GM18505 (cell line): ENCODE data around the gene FKBP2.

ENCODE experiments used
- ATAC-seq: cut with Tn5 transposase; IDR thresholded peaks from one replicate; pipeline ENCODE4 v1.9.1; 2021; ENCODE audit not compliant: unreplicated experiment
- POLR2A ChIP-seq: IDR thresholded peaks from 4 replicates; pipeline ENCODE4 v1.6.1; 2011; ENCODE audit warnings: borderline replicate concordance; ENCODE audit not compliant: insufficient read depth, insufficient read length; ENCODE audit errors: extremely low read depth

The FKBP2 gene

DNA sequence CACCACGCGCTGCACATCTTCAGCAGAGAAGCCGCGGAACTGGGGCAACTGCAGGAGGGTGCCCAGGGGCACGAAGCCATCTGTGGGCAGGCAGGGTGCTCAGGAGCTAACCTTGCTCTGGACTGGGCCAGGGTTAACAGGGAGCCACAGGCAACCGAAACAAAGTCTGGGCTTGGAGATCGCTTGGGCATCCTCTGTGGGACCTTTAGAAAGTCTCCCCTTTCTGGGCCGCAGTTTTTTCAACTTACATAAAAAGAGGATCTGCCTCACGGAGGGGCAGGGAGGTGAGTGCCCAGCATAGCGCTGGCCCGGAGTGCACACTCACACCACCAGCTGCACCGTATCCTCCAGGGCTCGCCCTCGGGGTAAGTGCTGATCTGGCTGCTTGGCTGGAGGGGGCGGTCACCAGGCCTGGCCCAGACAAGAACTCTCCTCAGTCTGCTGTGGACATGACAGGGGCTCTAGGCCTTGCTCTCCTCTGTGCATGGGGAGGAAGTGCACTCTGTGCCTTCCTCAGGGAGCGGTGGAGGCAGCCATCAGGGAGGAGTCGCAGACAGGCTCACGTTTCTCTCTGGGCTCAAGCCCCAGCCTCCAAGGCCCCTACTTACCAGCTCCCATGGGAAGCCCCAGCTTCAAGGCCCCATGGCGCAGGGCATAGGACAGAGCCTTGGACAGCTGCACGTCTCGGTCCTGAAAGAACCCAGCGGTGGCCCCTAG lies 15.8 kb upstream of the FKBP2 start:
- ATAC-seq, result no peak

DNA sequence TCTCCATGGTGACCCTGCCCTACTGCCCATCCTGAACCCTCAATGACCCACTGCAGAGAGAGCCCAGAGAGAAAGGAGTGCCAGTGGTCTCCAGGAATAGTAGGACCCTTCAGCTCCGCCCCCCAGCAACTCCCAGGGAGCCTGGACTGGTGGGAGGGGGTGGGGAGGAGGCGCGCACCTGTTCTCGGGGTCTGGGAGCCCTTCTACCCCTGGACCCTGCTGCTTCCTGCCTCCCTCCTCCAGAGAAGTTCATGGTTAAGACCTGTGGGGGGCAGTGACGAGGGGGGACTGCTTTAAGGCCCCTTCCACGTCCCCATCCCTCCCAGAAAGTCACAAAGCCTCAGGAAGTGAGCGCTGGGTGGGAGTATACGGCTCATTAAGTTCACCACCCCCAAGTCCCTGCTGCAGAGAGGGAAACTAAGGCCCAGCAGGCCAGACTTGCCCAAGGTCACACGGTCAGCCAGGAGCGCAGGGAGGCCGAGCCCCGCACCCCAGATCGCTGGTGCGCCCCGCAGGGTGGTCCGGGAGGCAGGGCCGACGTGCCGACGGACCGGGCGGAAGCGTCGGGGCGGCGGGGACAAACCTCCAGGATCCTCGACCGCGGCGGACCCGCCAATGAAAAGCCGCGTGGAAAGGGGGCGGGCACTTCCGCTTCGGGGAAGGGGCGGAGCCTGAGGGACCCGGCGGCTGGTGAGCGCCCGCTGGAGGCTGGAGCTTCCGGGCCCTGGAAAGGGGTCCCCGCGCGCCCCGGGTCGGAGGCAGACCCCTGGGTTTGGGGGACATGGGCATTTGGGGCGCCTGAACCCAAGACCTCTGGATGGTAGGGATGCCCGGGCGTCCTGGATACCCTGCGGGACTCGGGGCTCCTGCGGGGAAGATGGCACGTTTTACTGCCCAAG lies 15.0 kb upstream of the FKBP2 start, which contains the start of the genes NUDT22 and TRPT1:
Gene NUDT22, plus strand, starts transcription at position 667 of the 899 bp plus-strand sequence. CDS start 379 bp downstream, outside the sequence.
Gene TRPT1, minus strand, starts transcription at position 579 of the 899 bp plus-strand sequence. Its CDS starts 326 bp downstream, at position 253.
- peak; percentile 85 for TF ChIP-seq POLR2A
- peak; percentile 37 for ATAC-seq

More for the DNA sequence above, 15.8 kb upstream of the FKBP2 start:
- TF ChIP-seq POLR2A, result no peak

- peak; percentile 14 for ATAC-seq
- peak; percentile 68 for TF ChIP-seq POLR2A
Measured at GRCh38 chr11:64226507-64227051, 14.3 kb upstream of the FKBP2 start.

DNA sequence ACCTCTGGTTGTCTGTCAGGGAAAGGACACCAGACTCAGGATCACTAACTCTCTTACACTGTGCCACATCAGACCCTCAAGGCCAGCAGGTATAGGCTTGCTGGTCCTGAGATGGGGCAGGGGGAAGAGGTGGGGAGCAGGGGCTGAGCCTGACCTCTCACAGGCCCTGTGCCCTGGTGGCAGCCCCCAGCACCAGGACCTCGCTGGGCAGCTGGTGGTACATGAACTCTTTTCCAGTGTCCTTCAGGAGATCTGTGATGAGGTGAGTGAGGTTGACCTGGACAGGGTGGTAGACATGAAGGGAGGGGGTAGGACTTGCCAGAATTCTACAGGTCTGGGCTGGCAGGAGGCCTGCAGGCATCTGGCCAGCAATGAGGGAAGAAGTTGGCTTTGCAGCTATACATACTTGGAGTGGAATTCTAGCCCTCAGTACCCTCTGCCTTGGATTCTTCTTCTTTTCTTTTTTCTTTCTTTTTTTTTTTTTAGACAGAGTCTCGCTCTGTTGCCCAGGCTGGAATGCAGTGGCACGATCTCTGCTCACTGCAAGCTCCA lies 13.4 kb upstream of the FKBP2 start:
- no peak for ATAC-seq
- TF ChIP-seq POLR2A, result no peak

GRCh38 chr11:64229090-64229743 lies 11.7 kb upstream of the FKBP2 start:
- no peak for TF ChIP-seq POLR2A
- no peak for ATAC-seq

DNA sequence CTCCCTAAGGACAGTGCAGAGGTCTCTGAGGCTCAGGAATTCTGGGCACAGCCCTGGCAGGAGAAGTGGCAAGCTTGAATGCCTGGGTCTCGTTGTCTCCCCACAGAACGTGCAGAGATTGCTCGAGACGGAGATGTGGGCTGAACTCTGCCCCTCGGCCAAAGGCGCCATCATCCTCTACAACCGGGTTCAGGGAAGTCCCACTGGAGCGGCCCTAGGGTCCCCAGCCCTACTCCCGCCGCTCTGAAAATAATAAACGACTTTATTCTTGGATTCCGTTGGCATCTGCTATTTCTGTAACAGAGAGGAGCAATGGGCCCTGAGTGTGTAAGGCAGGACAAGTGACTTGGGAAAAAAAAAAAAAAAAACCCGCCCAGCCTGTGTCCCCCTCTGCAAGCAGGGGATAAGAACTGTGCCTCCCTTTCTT lies 11.1 kb upstream of the FKBP2 start:
- no peak for ATAC-seq
- no peak for TF ChIP-seq POLR2A

GRCh38 chr11:64230171-64230984 lies 10.5 kb upstream of the FKBP2 start, which contains the start of gene DNAJC4:
TSS of gene DNAJC4 (plus strand) at chr11:64230548. CDS start at chr11:64230855, 307 bp downstream.
- ATAC-seq, result peak; percentile 40
- TF ChIP-seq POLR2A, result peak; percentile 57

- TF ChIP-seq POLR2A, result no peak
- no peak for ATAC-seq
Measured at GRCh38 chr11:64230985-64231365, 9.9 kb upstream of the FKBP2 start.

GRCh38 chr11:64231546-64231945 lies 9.3 kb upstream of the FKBP2 start:
- no peak for TF ChIP-seq POLR2A
- no peak for ATAC-seq

DNA sequence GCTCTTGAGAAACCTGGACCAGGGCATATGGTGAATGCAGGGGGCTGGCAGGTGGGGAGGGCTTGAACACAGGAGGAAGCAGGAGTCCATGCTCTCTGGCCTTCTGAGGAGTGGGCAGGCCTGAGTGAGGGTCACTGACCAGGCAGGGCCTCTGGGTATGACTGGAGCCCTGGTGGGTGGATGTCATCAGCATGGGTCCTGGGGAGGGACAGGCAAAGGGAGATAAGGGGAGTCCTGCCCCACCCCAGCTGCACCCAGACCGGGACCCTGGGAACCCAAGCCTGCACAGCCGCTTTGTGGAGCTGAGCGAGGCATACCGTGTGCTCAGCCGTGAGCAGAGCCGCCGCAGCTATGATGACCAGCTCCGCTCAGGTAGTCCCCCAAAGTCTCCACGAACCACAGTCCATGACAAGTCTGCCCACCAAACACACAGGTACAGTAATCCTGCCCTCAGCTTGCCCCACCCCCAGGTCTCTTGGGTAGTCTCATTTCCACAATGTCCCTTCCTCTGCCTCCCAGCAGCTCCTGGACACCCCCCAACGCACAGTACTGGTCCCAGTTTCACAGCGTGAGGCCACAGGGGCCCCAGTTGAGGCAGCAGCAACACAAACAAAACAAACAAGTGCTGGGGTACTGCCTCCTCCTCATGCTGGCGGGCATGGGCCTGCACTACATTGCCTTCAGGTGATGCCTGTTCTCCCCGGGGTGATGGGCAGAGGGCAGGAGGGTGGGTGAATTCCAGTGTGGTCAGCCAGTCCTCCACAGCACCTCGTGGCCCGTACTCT lies 8.5 kb upstream of the FKBP2 start:
- no peak for ATAC-seq
- TF ChIP-seq POLR2A, result no peak

GRCh38 chr11:64232967-64233315 lies 8.0 kb upstream of the FKBP2 start:
- no peak for ATAC-seq
- no peak for TF ChIP-seq POLR2A

- TF ChIP-seq POLR2A, result peak; percentile 26
- peak; percentile 37 for ATAC-seq
Measured at GRCh38 chr11:64233913-64234586, 6.8 kb upstream of the FKBP2 start, which contains the start of gene VEGFB. TSS of gene VEGFB (plus strand) at chr11:64234584. CDS start at chr11:64234834, 250 bp downstream.
